ENCODE measurements around the gene CDH18. TPM values are rescaled to one million over a fixed set of nuclear protein-coding genes. Genes with fewer than 3 reads are reported as not detected.

The CDH18 gene
- total RNA-seq, 3 donors from 2014 or later = 0.76 TPM; not detected in 2

GRCh38 chr5:19928562-19929421, 59.2 kb downstream of the CDH18 start:
- no peak for ATAC-seq
- TF ChIP-seq CTCF (IDR thresholded peaks at IDR 0.05) = no peak
- no peak for DNase-seq
- Histone ChIP-seq H3K36me3 (ENCODE audit: low read depth) (no peaks in the 10 kb centered on the region), H3K4me3 (no peak overlapping the region), H3K9me3 (no peaks in the 10 kb centered on the region), H3K4me1 (ENCODE audit: low read depth) (no peaks in the 10 kb centered on the region)
- intact Hi-C loops (cut with DNase I, micrococcal nuclease) = no loop called here

GRCh38 chr5:19927919-19928318, 60.1 kb downstream of the CDH18 start:
- intact Hi-C loops (cut with DNase I, micrococcal nuclease) = no loop called here
- H3K36me3 ChIP-seq (ENCODE audit: low read depth) = no peaks in the 10 kb centered on the region

GRCh38 chr5:19927170-19927569, 60.8 kb downstream of the CDH18 start:
- no peak for TF ChIP-seq CTCF (IDR thresholded peaks at IDR 0.05)
- ATAC-seq = no peak
- intact Hi-C loops (cut with DNase I, micrococcal nuclease) = no loop called here
- no peaks in the 10 kb centered on the region for H3K4me1 ChIP-seq (ENCODE audit: low read depth)
- H3K4me3 ChIP-seq = no peak overlapping the region
- DNase-seq = no peak
- H3K36me3 ChIP-seq (ENCODE audit: low read depth) = no peaks in the 10 kb centered on the region
- H3K9me3 ChIP-seq = peaks cover 2% of the 10 kb centered on the region

More at GRCh38 chr5:19927919-19928318, 60.1 kb downstream of the CDH18 start:
- no peak for TF ChIP-seq CTCF (IDR thresholded peaks at IDR 0.05)
- peaks cover 2% of the 10 kb centered on the region for H3K9me3 ChIP-seq
- no peaks in the 10 kb centered on the region for H3K4me1 ChIP-seq (ENCODE audit: low read depth)
- no peak for ATAC-seq
- DNase-seq = no peak
- H3K4me3 ChIP-seq = no peak overlapping the region

- ATAC-seq (no peak), DNase-seq (no peak)
- H3K4me3 ChIP-seq = no peak overlapping the region
- TF ChIP-seq CTCF (IDR thresholded peaks at IDR 0.05) = no peak
- intact Hi-C loops (cut with DNase I, micrococcal nuclease) = no loop called here
- H3K36me3 ChIP-seq (ENCODE audit: low read depth) = no peaks in the 10 kb centered on the region
- H3K9me3 ChIP-seq = peaks cover 2% of the 10 kb centered on the region
- no peaks in the 10 kb centered on the region for H3K4me1 ChIP-seq (ENCODE audit: low read depth)
Measured at GRCh38 chr5:19923742-19924141, 64.3 kb downstream of the CDH18 start.

GRCh38 chr5:19920761-19921160, 67.2 kb downstream of the CDH18 start:
- intact Hi-C loops (cut with DNase I, micrococcal nuclease) = no loop called here
- no peaks in the 10 kb centered on the region for H3K36me3 ChIP-seq (ENCODE audit: low read depth)
- H3K4me1 ChIP-seq (ENCODE audit: low read depth) = no peaks in the 10 kb centered on the region
- H3K4me3 ChIP-seq = no peak overlapping the region
- ATAC-seq (no peak), DNase-seq (no peak)
- peaks cover 2% of the 10 kb centered on the region for H3K9me3 ChIP-seq
- no peak for TF ChIP-seq CTCF (IDR thresholded peaks at IDR 0.05)
